OCI-LY1 (cell line): ENCODE measurements around the gene PLD6.

Experiments
- CTCF ChIP-seq: fragments of 200-600 bp; sonication (generic), shearing (Covaris generic); IDR thresholded peaks from 2 replicates; pipeline ENCODE4 v1.5.1; 2017; ENCODE audit warnings: mild to moderate bottlenecking, antibody characterized with exemption, low read length, moderate library complexity, mixed read lengths
- EZH2 ChIP-seq: fragments of 200-600 bp; sonication (generic), shearing (Covaris generic); IDR thresholded peaks from 2 replicates; pipeline ENCODE4 v1.8.0; 2017; ENCODE audit warnings: borderline replicate concordance, mixed run types, mild to moderate bottlenecking, antibody characterized with exemption, low read length, moderate library complexity, mixed read lengths

GRCh38 chr17:17232303-17232621, 26.1 kb upstream of the PLD6 start:
- TF ChIP-seq CTCF = no peak
- TF ChIP-seq EZH2 = no peak
